Neural progenitor cell (in vitro differentiated cells): ENCODE measurements around the gene PSORS1C2.
"Not testable (repeated sequence)": the region's sequence is repeated elsewhere in the genome, so short reads cannot be mapped to it uniquely, and the experiment has no call there.

Source experiments
- CTCF ChIP-seq: fragments of 200-600 bp; sonication (generic); IDR thresholded peaks from 2 replicates; pipeline ENCODE4 v1.5.1; 2017; ENCODE audit warnings: antibody characterized with exemption, mild to moderate bottlenecking
- EZH2 ChIP-seq: fragments of 200-600 bp; sonication (generic); IDR thresholded peaks from 2 replicates; pipeline ENCODE4 v1.6.1; 2017; ENCODE audit warnings: antibody characterized with exemption, mild to moderate bottlenecking, moderate library complexity
- EZH2phosphoT487 ChIP-seq: fragments of 200-600 bp; sonication (generic); IDR thresholded peaks from 2 replicates; pipeline ENCODE4 v1.6.1; 2017; ENCODE audit warnings: antibody characterized with exemption

GRCh38 chr6:31185695-31186051 is 46.8 kb upstream of the PSORS1C2 start:
- not testable (repeated sequence) for TF ChIP-seq CTCF, EZH2phosphoT487, EZH2
